ENCODE data around the gene LAMTOR5.

The LAMTOR5 gene

DNA sequence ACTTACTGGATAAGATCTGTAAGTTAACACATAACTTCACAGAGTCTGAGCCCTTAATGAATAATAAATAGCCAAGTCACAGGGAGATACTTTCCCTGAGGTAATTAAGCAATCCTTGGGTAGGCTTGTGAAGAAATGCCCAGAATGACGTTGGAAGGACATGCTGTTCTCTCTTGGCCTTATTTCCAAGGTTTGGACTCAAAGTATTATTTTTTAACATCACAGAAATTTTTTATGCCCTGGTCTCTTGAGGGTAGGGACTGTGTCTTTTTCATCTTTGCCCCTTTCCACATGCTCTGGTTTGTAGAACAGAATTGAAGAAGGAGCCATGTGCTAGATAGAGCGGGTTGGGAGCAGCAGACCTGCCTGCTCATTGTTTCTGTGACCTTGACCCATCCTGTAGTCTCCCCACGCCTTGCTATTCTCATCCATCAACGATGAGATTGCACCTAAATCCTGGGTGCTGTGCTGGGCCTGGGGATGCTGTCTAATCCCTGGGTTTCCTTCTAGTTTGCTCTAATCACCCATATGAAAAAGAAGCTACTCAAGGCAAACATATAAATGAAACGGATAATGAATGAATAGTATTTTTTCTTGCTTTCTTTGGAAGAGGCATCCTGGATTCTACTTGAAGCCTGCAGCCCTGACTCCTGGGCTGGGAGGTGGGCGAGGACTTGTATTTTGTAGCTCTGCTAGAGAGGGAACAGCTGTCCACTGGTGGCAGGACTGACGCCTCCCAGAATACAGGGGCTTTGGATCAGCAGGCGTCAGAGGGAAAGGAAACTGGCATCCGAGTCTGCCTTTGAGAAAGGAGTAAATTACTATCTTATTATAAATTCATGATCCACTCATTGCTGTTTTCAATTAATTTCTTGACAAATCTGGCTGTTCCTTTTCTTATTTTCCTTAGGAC is 17.5 kb upstream of the LAMTOR5 start:
- no peak for TF ChIP-seq EGR1 (IDR thresholded peaks at IDR 0.05)
- no peak for TF ChIP-seq CEBPB (IDR thresholded peaks at IDR 0.05)
- TF ChIP-seq EP300 (IDR thresholded peaks at IDR 0.05; ENCODE audit: borderline replicate concordance), result no peak
- TF ChIP-seq NFIC (IDR thresholded peaks at IDR 0.05), result no peak
- no peak for TF ChIP-seq TEAD4 (IDR thresholded peaks at IDR 0.05)
- TF ChIP-seq FOXM1 (IDR thresholded peaks at IDR 0.05; ENCODE audit: borderline replicate concordance, low read depth), result no peak
- TF ChIP-seq ZBTB7A (IDR thresholded peaks at IDR 0.05; ENCODE audit: low read depth), result no peak
- TF ChIP-seq, protein P1, sequence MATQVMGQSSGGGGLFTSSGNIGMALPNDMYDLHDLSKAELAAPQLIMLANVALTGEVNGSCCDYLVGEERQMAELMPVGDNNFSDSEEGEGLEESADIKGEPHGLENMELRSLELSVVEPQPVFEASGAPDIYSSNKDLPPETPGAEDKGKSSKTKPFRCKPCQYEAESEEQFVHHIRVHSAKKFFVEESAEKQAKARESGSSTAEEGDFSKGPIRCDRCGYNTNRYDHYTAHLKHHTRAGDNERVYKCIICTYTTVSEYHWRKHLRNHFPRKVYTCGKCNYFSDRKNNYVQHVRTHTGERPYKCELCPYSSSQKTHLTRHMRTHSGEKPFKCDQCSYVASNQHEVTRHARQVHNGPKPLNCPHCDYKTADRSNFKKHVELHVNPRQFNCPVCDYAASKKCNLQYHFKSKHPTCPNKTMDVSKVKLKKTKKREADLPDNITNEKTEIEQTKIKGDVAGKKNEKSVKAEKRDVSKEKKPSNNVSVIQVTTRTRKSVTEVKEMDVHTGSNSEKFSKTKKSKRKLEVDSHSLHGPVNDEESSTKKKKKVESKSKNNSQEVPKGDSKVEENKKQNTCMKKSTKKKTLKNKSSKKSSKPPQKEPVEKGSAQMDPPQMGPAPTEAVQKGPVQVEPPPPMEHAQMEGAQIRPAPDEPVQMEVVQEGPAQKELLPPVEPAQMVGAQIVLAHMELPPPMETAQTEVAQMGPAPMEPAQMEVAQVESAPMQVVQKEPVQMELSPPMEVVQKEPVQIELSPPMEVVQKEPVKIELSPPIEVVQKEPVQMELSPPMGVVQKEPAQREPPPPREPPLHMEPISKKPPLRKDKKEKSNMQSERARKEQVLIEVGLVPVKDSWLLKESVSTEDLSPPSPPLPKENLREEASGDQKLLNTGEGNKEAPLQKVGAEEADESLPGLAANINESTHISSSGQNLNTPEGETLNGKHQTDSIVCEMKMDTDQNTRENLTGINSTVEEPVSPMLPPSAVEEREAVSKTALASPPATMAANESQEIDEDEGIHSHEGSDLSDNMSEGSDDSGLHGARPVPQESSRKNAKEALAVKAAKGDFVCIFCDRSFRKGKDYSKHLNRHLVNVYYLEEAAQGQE (IDR thresholded peaks at IDR 0.05; ENCODE audit: low read depth), result no peak

DNA sequence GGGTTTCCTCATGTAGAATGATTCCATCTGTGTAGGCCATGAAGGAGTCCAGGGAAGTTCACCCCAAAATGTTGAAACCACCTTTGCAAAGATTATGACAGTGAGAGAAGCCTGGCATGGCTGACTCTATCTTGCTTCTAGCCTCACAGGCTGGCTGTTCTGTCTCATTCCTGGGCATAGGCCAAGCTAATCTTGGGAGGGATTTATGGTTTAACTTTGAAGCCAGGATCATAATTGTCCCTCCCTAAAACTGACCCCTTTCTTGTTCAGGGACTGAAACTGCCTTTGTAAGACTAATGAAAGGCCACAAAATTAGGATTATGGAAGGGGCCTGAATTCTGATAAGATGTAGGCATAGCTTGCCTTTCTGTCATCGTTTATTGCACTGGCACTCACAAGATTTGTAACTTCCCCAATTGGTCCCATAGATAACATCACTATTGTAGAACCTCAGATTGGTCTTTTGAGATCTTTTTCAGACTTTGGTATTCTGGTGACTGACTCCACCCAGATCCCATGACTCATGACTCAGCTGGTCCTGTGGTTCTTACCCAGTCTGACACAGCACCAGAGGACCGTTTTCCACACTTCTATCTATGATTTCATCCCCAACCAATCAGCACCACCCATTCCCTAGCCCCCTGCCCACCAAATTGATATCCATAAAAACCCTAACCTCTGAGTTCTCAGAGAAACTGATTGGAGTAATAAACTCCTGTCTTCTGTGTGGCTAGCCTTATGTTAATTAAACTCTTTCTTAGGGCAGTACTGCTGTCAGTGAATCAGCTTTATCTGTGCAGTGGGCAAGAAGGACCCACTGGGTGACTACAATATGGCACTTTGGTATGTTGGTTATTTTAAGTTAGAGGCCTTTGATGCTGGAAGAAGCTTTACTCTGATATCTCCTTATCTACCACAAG is 13.6 kb upstream of the LAMTOR5 start:
- TF ChIP-seq RAD21 (IDR thresholded peaks at IDR 0.05; ENCODE audit: low read depth), result no peak
- no peak for TF ChIP-seq FOXM1 (IDR thresholded peaks at IDR 0.05; ENCODE audit: borderline replicate concordance, low read depth)
- TF ChIP-seq EP300 (IDR thresholded peaks at IDR 0.05; ENCODE audit: borderline replicate concordance), result no peak
- TF ChIP-seq YY1 (IDR thresholded peaks at IDR 0.05; ENCODE audit: low read depth), result no peak
- TF ChIP-seq, protein P2, sequence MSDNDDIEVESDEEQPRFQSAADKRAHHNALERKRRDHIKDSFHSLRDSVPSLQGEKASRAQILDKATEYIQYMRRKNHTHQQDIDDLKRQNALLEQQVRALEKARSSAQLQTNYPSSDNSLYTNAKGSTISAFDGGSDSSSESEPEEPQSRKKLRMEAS (IDR thresholded peaks at IDR 0.05), result no peak
- no peak for TF ChIP-seq TEAD4 (IDR thresholded peaks at IDR 0.05)
- no peak for TF ChIP-seq ZBTB7A (IDR thresholded peaks at IDR 0.05; ENCODE audit: low read depth)
- TF ChIP-seq, protein P3, sequence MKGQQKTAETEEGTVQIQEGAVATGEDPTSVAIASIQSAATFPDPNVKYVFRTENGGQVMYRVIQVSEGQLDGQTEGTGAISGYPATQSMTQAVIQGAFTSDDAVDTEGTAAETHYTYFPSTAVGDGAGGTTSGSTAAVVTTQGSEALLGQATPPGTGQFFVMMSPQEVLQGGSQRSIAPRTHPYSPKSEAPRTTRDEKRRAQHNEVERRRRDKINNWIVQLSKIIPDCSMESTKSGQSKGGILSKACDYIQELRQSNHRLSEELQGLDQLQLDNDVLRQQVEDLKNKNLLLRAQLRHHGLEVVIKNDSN (IDR thresholded peaks at IDR 0.05), result no peak
- TF ChIP-seq, protein P1 (IDR thresholded peaks at IDR 0.05; ENCODE audit: low read depth), result no peak
- no peak for TF ChIP-seq CEBPB (IDR thresholded peaks at IDR 0.05)
- TF ChIP-seq TAF1 (IDR thresholded peaks at IDR 0.05; ENCODE audit: low read depth), result no peak
- TF ChIP-seq TCF12 (IDR thresholded peaks at IDR 0.05; ENCODE audit: low read depth), result no peak
- TF ChIP-seq NFIC (IDR thresholded peaks at IDR 0.05), result no peak
- TF ChIP-seq EGR1 (IDR thresholded peaks at IDR 0.05), result no peak

DNA sequence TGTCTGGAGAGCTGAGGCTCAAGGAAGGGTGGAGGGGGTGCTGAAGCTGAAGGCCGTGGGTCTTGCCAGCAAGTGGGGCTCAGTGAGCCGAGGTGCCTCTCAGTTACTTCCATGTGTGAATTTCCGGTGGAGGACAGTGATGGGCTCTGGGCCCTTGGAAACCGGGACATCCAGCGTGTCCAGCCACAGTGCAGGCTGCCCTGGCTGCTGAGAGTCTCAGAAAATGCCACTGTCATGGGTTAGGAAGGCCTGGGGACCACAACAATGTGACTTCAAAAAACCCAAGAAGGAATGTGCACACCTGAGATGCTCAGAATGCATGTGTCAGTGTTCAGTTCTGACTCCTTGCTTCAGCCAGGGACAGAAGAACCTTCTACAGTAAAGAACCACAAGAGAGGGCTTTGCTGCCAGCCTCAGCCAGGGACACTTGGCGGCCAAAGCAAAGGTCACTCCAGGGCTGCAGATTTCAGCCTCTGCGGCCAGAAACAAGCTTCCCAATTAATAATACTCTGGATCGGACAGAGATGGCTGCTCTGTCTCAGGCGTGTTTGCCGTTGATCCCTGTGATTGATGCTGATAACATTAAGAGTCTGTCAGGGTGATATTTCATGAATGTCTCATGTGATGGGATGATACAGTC is 12.6 kb upstream of the LAMTOR5 start:
- TF ChIP-seq, protein P2 (IDR thresholded peaks at IDR 0.05), result no peak
- TF ChIP-seq EGR1 (IDR thresholded peaks at IDR 0.05) (no peak), FOXM1 (IDR thresholded peaks at IDR 0.05; ENCODE audit: borderline replicate concordance, low read depth) (no peak), TCF12 (IDR thresholded peaks at IDR 0.05; ENCODE audit: low read depth) (no peak), RAD21 (IDR thresholded peaks at IDR 0.05; ENCODE audit: low read depth) (no peak), CREB1 (IDR thresholded peaks at IDR 0.05; ENCODE audit: low read depth) (no peak), ZBTB7A (IDR thresholded peaks at IDR 0.05; ENCODE audit: low read depth) (no peak), EP300 (IDR thresholded peaks at IDR 0.05; ENCODE audit: borderline replicate concordance) (no peak), CEBPB (IDR thresholded peaks at IDR 0.05) (no peak), TEAD4 (IDR thresholded peaks at IDR 0.05) (no peak), YY1 (IDR thresholded peaks at IDR 0.05; ENCODE audit: low read depth) (no peak), TAF1 (IDR thresholded peaks at IDR 0.05; ENCODE audit: low read depth) (no peak), NFIC (IDR thresholded peaks at IDR 0.05) (no peak)
- TF ChIP-seq, protein P3 (IDR thresholded peaks at IDR 0.05), result no peak
- TF ChIP-seq, protein P1 (IDR thresholded peaks at IDR 0.05; ENCODE audit: low read depth), result no peak

Data from Ishikawa (cell line).